ENCODE measurements around the gene DNAJC9.

DNAJC9 gene

DNA sequence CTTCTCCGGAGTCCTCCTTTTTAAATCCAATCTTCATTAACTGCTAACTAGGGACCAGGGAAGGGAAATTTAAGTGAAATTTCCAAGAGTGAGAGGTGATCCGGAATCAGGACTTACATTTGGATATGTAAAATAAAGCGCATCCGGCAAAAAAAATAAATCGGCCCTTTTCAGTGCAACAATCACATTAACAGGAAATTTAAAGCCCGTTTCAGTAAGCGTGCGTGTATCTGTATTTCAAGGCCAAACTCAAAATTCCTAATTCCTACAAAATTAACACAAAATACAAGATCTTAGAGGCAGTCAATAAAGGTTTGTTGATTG lies 771 bp downstream of the DNAJC9 start:
- H3K36me3 ChIP-seq (ENCODE audit: control insufficient read depth, low read length): peaks cover 90% of the 10 kb centered on the region
- no peaks in the 10 kb centered on the region for H3K27me3 ChIP-seq (ENCODE audit: control insufficient read depth, low read length)
- H3K4me3 ChIP-seq (ENCODE audit: low read length): peak overlapping the region; percentile 97
- H3K9me3 ChIP-seq (ENCODE audit: control insufficient read depth, insufficient read depth, low read length): no peaks in the 10 kb centered on the region
- peaks cover 63% of the 10 kb centered on the region for H3K4me1 ChIP-seq (ENCODE audit: control insufficient read depth, low read length)
- H3K4me2 ChIP-seq (ENCODE audit: low read length): peak overlapping the region; percentile 91
- TF ChIP-seq, protein P1, sequence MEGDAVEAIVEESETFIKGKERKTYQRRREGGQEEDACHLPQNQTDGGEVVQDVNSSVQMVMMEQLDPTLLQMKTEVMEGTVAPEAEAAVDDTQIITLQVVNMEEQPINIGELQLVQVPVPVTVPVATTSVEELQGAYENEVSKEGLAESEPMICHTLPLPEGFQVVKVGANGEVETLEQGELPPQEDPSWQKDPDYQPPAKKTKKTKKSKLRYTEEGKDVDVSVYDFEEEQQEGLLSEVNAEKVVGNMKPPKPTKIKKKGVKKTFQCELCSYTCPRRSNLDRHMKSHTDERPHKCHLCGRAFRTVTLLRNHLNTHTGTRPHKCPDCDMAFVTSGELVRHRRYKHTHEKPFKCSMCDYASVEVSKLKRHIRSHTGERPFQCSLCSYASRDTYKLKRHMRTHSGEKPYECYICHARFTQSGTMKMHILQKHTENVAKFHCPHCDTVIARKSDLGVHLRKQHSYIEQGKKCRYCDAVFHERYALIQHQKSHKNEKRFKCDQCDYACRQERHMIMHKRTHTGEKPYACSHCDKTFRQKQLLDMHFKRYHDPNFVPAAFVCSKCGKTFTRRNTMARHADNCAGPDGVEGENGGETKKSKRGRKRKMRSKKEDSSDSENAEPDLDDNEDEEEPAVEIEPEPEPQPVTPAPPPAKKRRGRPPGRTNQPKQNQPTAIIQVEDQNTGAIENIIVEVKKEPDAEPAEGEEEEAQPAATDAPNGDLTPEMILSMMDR (IDR thresholded peaks at IDR 0.05; ENCODE audit: low read depth, low read length, poor library complexity, severe bottlenecking): no peak
- TF ChIP-seq EZH2phosphoT487 (IDR thresholded peaks at IDR 0.05; ENCODE audit: borderline replicate concordance, low read length): no peak
- peaks cover 4% of the 10 kb centered on the region; the same call in 1 of the 2 replicates for H4K20me1 ChIP-seq (ENCODE audit: control insufficient read depth, insufficient read depth, low read depth, low read length)
- H3K79me2 ChIP-seq (ENCODE audit: control insufficient read depth, low read length): peaks cover 84% of the 10 kb centered on the region
- H3F3A ChIP-seq (ENCODE audit: control insufficient read depth, insufficient read depth): peaks cover 34% of the 10 kb centered on the region
- H3K27ac ChIP-seq (ENCODE audit: low read depth, low read length): peak overlapping the region; percentile 87
- no peaks in the 10 kb centered on the region for H3K9me2 ChIP-seq (replicated peaks; ENCODE audit: control insufficient read depth, low read length)

DNA sequence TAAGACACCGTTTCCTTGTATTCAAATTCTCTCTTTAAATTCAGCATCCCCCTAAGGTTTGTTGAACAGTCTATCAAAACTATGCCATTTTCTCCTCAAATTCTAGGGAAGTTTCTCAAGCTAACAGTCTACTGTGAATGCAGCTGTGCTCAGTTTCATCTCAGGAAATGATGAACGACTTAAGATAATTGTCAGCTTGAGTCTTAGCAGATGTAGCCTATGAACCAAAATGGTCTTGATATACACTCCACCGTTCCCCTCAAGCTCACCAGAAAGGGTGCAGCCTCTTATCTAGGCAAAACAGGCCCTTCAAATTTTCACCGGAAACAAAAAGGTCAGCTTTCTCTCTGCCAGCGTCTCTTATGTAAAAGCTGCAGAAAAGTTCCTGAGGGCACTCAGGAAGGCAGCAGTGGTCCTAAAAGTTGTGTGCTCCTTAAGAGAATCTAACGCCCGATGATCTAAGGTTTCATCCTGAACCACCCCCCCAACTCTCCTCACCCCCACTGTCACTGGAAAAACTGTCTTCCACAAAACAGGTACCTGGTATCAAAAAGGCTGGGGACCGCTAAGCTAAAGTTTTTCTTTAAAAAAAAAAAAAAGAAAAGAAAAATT lies 2.1 kb downstream of the DNAJC9 start:
- peak overlapping the region; percentile 97 for H3K4me3 ChIP-seq (ENCODE audit: low read length)

DNA sequence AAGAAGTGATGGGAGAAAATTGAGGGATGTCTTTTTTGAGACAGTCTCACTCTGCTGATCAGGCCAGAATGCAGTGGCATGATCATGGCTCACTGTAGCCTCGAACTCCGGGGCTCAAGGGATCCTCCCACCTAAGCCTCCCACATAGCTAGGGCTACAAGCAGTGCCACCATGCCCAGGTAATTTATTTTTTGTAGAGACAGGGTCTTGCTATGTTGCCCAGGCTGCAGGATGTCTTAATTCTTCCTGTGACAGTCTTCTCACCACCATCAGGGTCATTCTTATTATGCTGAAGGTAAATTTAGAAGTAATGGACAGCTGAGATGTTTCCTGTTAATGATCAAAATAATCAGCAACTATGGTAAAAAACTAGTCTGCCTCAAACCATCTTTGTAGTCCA lies 7.1 kb downstream of the DNAJC9 start:
- Histone ChIP-seq H3K4me2 (ENCODE audit: low read length) (no peak overlapping the region), H3K27ac (ENCODE audit: low read depth, low read length) (no peak overlapping the region), H3K4me1 (ENCODE audit: control insufficient read depth, low read length) (peaks cover 16% of the 10 kb centered on the region), H3K4me3 (ENCODE audit: low read length) (no peak overlapping the region), H3K79me2 (ENCODE audit: control insufficient read depth, low read length) (peaks cover 29% of the 10 kb centered on the region), H3K36me3 (ENCODE audit: control insufficient read depth, low read length) (peaks cover 88% of the 10 kb centered on the region), H3K9me2 (replicated peaks; ENCODE audit: control insufficient read depth, low read length) (no peaks in the 10 kb centered on the region), H3K27me3 (ENCODE audit: control insufficient read depth, low read length) (no peaks in the 10 kb centered on the region), H4K20me1 (ENCODE audit: control insufficient read depth, insufficient read depth, low read depth, low read length) (peaks cover 4% of the 10 kb centered on the region; the same call in 1 of the 2 replicates), H3F3A (ENCODE audit: control insufficient read depth, insufficient read depth) (peaks cover 13% of the 10 kb centered on the region; the same call in 1 of the 2 replicates), H3K9me3 (ENCODE audit: control insufficient read depth, insufficient read depth, low read length) (no peaks in the 10 kb centered on the region)
- no peak for TF ChIP-seq EZH2phosphoT487 (IDR thresholded peaks at IDR 0.05; ENCODE audit: borderline replicate concordance, low read length)
- TF ChIP-seq, protein P1 (IDR thresholded peaks at IDR 0.05; ENCODE audit: low read depth, low read length, poor library complexity, severe bottlenecking): no peak

More for the DNA sequence above, 2.1 kb downstream of the DNAJC9 start:
- Histone ChIP-seq H3K36me3 (ENCODE audit: control insufficient read depth, low read length) (peaks cover 90% of the 10 kb centered on the region), H3K27me3 (ENCODE audit: control insufficient read depth, low read length) (no peaks in the 10 kb centered on the region), H3K4me1 (ENCODE audit: control insufficient read depth, low read length) (peaks cover 50% of the 10 kb centered on the region), H3F3A (ENCODE audit: control insufficient read depth, insufficient read depth) (peaks cover 32% of the 10 kb centered on the region), H3K9me3 (ENCODE audit: control insufficient read depth, insufficient read depth, low read length) (no peaks in the 10 kb centered on the region), H3K4me2 (ENCODE audit: low read length) (peak overlapping the region; percentile 91), H3K9me2 (replicated peaks; ENCODE audit: control insufficient read depth, low read length) (no peaks in the 10 kb centered on the region), H3K79me2 (ENCODE audit: control insufficient read depth, low read length) (peaks cover 71% of the 10 kb centered on the region), H3K27ac (ENCODE audit: low read depth, low read length) (no peak overlapping the region), H4K20me1 (ENCODE audit: control insufficient read depth, insufficient read depth, low read depth, low read length) (peaks cover 4% of the 10 kb centered on the region; the same call in 1 of the 2 replicates)
- TF ChIP-seq, protein P1 (IDR thresholded peaks at IDR 0.05; ENCODE audit: low read depth, low read length, poor library complexity, severe bottlenecking): no peak
- no peak for TF ChIP-seq EZH2phosphoT487 (IDR thresholded peaks at IDR 0.05; ENCODE audit: borderline replicate concordance, low read length)

Data from DOHH2 (cell line).